ELR (cell line): ENCODE data around the gene LCORL.
"Not testable (repeated sequence)": the region's sequence is repeated elsewhere in the genome, so short reads cannot be mapped to it uniquely, and the experiment has no call there.

ENCODE experiments used
- DNase-seq: peaks from one replicate; pipeline ENCODE4 v3.0.0-alpha.2; 2015; ENCODE audit warnings: low read depth

The LCORL gene

GRCh38 chr4:18021720-18022571, at the start of gene LCORL:
Gene LCORL, minus strand, starts transcription at chr4:18021755. Its CDS starts 4 bp downstream, at chr4:18021751.
- peak; percentile 96 for DNase-seq

DNA sequence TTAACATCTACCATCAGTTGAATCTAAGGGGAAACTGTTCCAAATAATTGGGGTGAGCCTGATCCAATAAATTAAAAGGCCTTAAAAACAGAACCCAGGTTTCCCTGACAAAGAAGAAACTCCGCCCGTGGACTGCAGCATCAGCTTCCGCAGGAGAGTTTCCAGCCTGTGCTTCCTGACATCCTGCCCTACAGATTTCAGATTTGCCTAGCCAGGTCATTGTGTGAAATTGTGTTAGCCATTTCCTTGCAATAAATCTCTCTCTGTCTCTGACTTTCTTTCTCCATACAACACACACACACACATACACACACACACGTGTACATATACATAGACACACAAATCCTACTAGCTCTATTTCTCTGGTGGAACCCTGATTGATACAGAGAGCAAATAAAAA, 48.3 kb upstream of the LCORL start:
- no peak for DNase-seq

GRCh38 chr4:18067031-18067430, 45.5 kb upstream of the LCORL start:
- no peak for DNase-seq

- DNase-seq, result no peak
Observed at GRCh38 chr4:18063079-18063478, 41.5 kb upstream of the LCORL start.

DNA sequence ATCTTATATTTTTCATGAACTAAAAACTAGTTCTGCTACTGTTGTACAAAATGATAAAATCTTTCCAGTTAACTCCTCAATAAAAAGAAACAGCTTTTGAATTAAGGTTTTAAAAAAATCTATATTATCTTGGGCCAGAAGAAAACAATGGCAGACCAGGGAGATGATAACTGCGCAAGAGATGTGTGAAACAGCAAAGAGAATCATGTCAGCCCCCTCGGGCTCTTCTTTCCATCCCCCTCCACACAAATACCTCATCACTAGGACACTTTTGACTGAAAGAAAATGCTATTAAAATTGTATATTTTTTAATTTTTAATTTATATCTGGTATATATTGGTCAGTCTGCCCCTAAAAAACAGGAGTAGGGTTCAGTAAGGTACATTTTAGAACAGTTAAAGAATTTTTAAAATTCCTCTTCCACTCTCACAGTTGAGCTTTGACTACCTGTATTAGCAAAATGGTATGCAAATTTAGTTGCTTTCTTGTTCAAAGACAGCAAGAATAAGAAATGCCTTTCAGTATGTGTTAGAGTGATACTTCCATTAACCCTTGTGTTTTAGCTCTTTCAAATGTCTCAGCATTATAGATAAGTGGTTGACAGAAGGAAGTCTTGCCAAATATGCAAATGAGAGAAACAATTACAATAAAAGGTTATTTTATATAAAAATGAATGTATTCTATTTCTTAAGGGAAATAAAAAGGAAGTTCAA, 36.4 kb upstream of the LCORL start:
- DNase-seq, result no peak

- no peak for DNase-seq
Observed at GRCh38 chr4:18056030-18056429, 34.5 kb upstream of the LCORL start.

- DNase-seq, result peak; percentile 17
Observed at GRCh38 chr4:18052158-18052557, 30.6 kb upstream of the LCORL start.

DNA sequence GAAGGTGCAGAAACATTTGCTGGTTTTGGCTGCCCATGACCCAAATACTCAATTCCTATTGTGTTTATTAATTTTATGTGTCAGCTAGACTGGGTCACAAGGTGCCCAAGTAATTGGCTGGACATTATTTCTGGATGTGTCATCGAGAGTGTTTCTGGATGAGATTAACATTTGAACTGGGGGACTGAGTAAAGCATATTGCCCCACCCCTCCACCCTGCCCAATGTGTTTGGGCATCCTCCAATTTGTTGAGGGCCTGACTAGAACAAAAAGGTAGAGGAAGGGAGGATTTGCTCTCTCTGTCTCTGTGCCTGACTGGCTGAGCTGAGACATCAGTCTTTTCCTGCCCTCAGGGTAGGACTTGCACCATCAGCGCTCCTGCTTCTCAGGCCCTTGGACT, 29.7 kb upstream of the LCORL start:
- DNase-seq, result peak; percentile 36

- DNase-seq, result no peak
Observed at GRCh38 chr4:18050448-18050847, 28.9 kb upstream of the LCORL start.

DNA sequence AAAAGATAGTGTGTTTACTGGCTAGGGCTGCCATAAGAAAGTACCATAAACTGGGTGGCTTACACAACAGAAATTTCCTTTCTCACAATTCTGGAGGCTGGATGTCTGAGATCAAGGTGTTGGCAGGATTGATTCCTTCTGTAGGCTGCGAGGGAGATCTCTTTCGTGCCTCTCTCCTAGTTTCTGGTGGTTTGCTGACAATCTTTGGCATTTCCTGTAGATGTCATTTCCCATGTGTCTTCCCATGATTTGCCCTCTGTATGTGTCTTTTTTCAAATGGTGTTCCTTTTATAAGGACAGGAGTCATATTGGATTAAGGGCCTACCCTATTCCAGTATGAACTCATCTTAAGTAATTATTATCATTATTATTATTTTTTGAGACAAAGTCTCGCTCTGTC, 27.9 kb upstream of the LCORL start:
- DNase-seq, result peak; percentile 8

DNA sequence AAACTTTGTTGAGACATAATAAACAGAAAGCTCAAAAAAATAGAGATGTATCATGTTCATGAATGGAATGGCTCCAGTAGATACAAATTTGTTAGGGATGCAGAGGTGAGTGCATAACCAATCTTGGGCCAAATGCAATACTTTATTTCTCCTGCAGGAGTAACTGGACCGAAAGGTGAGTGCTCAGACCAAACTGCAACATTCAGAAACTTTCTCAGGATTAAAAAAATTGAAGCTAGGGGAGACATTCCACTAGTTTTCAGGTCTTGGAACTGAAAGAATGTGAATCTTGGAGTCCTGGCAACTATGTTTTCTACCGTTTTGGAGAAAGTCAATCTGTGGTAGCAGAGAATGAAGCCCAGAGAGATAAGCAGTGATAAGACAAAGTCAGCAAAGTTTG, 21.2 kb upstream of the LCORL start:
- peak; percentile 29 for DNase-seq

GRCh38 chr4:18042012-18042411, 20.5 kb upstream of the LCORL start:
- DNase-seq, result no peak

GRCh38 chr4:18041114-18041513, 19.6 kb upstream of the LCORL start:
- DNase-seq, result no peak

- peak; percentile 11 for DNase-seq
Observed at GRCh38 chr4:18039113-18039512, 17.6 kb upstream of the LCORL start.

DNA sequence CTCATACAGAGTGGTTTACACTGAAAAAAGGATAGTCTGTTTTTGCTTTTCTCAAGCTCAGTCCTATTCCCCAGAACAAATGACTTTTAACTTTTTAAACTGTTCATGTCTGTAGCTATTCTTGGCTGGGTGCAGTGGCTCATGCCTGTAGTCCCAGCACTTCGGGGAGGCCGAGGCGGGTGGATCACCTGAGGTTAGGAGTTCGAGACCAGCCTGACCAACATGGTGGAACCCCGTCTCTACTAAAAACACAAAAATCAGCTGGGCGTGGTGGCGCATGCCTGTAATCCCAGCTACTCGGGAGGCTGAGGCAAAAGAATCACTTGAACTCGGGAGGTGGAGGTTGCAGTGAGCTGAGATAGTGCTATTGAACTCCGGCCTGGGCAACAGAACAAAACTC, 14.8 kb upstream of the LCORL start:
- DNase-seq, result not testable (repeated sequence)

- no peak for DNase-seq
Observed at GRCh38 chr4:18034099-18034498, 12.5 kb upstream of the LCORL start.

DNA sequence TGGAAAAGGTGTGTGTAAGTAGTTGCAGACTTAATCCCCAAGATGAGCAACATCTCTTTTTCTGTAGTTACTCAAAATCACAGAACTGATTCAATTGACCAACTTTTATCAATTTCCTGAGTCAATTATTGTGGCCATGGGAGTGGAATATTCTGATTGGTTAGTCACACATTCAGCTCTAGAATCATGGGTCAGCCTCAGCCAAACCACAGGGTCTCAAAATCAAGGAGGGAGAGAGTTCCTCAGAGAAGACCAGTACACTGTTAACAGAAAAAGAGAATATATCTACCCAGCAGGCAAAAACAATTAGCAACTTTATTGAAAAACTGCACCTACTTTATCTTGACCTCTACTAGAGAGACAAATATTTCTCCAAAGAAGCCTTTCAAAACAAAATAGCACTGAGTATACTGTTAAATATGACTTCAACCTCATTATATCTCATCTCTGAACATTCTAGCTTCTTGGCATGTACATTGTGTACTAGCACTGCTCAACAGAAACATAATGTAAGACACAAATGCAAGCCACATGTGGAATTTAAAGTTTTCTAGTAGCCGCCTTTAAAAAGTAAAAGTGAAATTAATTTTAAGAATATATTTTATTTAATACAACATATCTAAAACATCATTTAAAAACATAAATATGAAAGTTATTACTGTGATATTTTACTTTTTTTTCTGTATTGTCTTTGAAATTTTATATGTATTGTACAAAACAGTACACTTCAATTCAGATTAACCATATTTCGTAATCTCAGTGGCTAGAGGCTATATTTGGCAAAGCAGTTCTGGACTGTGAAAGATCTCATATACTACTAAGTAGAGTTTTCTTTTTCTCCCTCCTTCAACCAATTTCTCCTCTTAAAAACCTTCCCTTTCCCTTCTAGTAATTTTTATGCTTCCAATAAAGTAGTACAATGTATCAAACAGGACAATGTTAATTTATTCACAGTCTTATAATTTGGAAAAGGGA, 11.8 kb upstream of the LCORL start:
- DNase-seq, result no peak

DNA sequence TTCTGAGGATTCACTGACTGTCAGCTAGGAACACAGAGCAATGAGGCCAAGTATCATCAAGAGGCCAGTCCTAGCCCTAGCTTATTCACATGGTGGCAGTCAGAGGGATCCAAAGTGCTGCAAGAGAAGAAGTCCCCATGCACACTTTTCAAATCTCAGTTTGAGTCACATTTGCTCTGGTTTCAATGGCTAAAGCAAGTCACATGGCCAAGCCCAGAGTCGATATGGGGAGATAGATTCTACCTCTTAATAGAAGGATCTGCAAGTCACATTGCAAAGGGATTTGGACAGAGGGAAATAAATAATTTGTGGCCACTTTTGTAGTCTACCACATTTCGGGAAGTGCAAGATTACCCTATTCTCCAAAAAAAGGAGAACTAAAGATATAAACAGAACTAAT, 3.7 kb upstream of the LCORL start:
- DNase-seq, result no peak

- DNase-seq, result no peak
Observed at GRCh38 chr4:18022572-18023050, 1.1 kb upstream of the LCORL start.

DNA sequence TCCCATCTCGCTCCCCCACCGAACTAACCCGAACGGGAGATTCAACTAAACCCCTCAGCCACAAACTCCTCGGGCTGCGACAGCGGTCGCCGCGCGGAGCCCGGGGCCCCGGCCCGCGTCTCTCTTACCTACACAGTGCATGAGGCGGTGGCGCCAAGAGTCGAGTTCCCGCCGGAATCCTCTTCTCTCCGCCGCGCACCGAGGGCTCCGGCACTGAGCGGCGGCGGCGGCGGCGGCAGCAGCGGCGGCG, 160 bp downstream of the LCORL start:
- DNase-seq, result no peak

- peak; percentile 89 for DNase-seq
Observed at GRCh38 chr4:18020671-18021469, 685 bp downstream of the LCORL start.
